ENCODE data around the gene ITK.

DNA sequence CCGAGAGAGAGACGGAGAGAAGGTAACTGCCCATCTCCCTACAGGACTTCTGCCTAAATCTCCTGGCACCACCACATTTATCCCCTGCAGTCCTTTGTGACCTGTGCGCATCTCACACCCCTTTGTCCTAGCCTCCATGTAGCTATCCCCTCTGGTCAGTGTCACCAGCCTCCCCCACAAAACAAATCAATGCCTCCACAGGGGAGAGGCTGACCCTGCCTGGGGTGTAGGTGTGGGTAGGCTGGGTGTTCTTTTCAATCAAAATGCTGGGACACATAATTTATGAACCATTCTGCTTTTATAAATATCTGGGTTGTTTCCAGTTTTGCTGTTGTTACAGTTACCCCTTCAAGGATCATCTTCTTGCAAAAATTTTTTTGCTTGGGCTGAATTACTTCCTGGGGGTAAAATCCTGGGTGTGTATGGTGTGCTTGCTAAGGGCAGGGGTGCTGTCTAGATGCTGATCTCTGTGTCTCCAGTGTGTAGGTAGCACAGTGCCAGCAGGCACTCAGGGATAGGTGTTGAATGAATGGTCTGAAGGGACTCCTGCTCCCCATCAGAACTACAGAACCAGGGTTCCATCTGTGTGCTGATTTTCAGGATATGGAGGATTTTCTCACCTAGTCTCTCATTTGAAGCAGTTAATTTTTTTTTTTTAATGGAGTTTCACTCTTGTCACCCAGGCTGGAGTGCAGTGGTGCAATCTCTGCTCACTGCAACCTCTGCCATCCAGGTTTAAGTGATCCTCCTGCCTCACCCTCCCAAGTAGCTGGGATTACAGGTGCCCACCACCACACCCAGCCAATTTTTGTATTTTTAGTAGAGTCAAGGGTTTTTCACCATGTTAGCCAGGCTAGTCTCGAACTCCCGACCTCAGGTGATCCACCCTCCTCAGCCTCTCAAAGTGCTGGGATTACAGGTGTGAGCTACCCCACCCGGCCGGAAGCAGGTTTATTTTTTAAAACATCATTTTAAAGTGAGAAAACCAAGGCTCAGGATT, 14.1 kb upstream of the ITK start, which contains the start of gene GARIN3:
- TF ChIP-seq EP300 (IDR thresholded peaks at IDR 0.05; ENCODE audit: low read depth): no peak
- TF ChIP-seq, protein P1, sequence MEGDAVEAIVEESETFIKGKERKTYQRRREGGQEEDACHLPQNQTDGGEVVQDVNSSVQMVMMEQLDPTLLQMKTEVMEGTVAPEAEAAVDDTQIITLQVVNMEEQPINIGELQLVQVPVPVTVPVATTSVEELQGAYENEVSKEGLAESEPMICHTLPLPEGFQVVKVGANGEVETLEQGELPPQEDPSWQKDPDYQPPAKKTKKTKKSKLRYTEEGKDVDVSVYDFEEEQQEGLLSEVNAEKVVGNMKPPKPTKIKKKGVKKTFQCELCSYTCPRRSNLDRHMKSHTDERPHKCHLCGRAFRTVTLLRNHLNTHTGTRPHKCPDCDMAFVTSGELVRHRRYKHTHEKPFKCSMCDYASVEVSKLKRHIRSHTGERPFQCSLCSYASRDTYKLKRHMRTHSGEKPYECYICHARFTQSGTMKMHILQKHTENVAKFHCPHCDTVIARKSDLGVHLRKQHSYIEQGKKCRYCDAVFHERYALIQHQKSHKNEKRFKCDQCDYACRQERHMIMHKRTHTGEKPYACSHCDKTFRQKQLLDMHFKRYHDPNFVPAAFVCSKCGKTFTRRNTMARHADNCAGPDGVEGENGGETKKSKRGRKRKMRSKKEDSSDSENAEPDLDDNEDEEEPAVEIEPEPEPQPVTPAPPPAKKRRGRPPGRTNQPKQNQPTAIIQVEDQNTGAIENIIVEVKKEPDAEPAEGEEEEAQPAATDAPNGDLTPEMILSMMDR (IDR thresholded peaks at IDR 0.05): no peak
- no peak for TF ChIP-seq POLR2A (IDR thresholded peaks at IDR 0.05)

All from transverse colon (tissue), 3 donors.